ENCODE results near the gene OGG1. TPM values are rescaled to one million over a fixed set of nuclear protein-coding genes. Genes with fewer than 3 reads are reported as not detected.

Gene OGG1
- polyA plus RNA-seq, 1 donor from 2014 or later = 34.4 TPM

- H3K27ac ChIP-seq (ENCODE audit: low read length) = no peak overlapping the region
- H3K9me2 ChIP-seq (ENCODE audit: insufficient read depth, low read length) = no peaks in the 10 kb centered on the region
- H3K27me3 ChIP-seq (ENCODE audit: insufficient read depth, low read depth, low read length) = peaks cover 34% of the 10 kb centered on the region
- H3K4me3 ChIP-seq (ENCODE audit: low read length) = peak overlapping the region; percentile 60
- H2AFZ ChIP-seq (ENCODE audit: low read depth, low read length) = no peak overlapping the region
- no peaks in the 10 kb centered on the region for H3K36me3 ChIP-seq (ENCODE audit: insufficient read depth, low read length)
- H3K79me2 ChIP-seq (replicated peaks; ENCODE audit: insufficient read depth, low read length) = no peaks in the 10 kb centered on the region
- peak overlapping the region; percentile 16 for H3K9ac ChIP-seq (ENCODE audit: low read length)
- H4K20me1 ChIP-seq (ENCODE audit: insufficient read depth) = no peaks in the 10 kb centered on the region
- TF ChIP-seq, protein P1, sequence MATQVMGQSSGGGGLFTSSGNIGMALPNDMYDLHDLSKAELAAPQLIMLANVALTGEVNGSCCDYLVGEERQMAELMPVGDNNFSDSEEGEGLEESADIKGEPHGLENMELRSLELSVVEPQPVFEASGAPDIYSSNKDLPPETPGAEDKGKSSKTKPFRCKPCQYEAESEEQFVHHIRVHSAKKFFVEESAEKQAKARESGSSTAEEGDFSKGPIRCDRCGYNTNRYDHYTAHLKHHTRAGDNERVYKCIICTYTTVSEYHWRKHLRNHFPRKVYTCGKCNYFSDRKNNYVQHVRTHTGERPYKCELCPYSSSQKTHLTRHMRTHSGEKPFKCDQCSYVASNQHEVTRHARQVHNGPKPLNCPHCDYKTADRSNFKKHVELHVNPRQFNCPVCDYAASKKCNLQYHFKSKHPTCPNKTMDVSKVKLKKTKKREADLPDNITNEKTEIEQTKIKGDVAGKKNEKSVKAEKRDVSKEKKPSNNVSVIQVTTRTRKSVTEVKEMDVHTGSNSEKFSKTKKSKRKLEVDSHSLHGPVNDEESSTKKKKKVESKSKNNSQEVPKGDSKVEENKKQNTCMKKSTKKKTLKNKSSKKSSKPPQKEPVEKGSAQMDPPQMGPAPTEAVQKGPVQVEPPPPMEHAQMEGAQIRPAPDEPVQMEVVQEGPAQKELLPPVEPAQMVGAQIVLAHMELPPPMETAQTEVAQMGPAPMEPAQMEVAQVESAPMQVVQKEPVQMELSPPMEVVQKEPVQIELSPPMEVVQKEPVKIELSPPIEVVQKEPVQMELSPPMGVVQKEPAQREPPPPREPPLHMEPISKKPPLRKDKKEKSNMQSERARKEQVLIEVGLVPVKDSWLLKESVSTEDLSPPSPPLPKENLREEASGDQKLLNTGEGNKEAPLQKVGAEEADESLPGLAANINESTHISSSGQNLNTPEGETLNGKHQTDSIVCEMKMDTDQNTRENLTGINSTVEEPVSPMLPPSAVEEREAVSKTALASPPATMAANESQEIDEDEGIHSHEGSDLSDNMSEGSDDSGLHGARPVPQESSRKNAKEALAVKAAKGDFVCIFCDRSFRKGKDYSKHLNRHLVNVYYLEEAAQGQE (IDR thresholded peaks at IDR 0.05; ENCODE audit: borderline replicate concordance) = peak; percentile 54
- TF ChIP-seq EZH2 (IDR thresholded peaks at IDR 0.05; ENCODE audit: borderline replicate concordance, insufficient read depth, low read length, poor library complexity, severe bottlenecking) (peak; percentile 49), EP300 (conservative IDR thresholded peaks at IDR 0.05; ENCODE audit: poor library complexity, severe bottlenecking) (no peak)
- H3K4me2 ChIP-seq (ENCODE audit: low read length) = no peak overlapping the region
- H3F3A ChIP-seq (ENCODE audit: insufficient read depth, low read length, poor library complexity, severe bottlenecking) = no peaks in the 10 kb centered on the region
- H3K9me3 ChIP-seq (ENCODE audit: low read length) = no peaks in the 10 kb centered on the region
These were observed 45.1 kb upstream of the OGG1 start for GRCh38 chr3:9704347-9705322.

- H2AFZ ChIP-seq (ENCODE audit: low read depth, low read length) = no peak overlapping the region
- H3K36me3 ChIP-seq (ENCODE audit: insufficient read depth, low read length) = no peaks in the 10 kb centered on the region
- H3K27me3 ChIP-seq (ENCODE audit: insufficient read depth, low read depth, low read length) = peaks cover 12% of the 10 kb centered on the region
- H3K4me3 ChIP-seq (ENCODE audit: low read length) = no peak overlapping the region
- no peak overlapping the region for H3K27ac ChIP-seq (ENCODE audit: low read length)
- no peaks in the 10 kb centered on the region for H3K9me3 ChIP-seq (ENCODE audit: low read length)
- no peaks in the 10 kb centered on the region for H3K79me2 ChIP-seq (replicated peaks; ENCODE audit: insufficient read depth, low read length)
- H4K20me1 ChIP-seq (ENCODE audit: insufficient read depth) = no peaks in the 10 kb centered on the region
- no peaks in the 10 kb centered on the region for H3K9me2 ChIP-seq (ENCODE audit: insufficient read depth, low read length)
- no peak overlapping the region for H3K4me2 ChIP-seq (ENCODE audit: low read length)
- H3K9ac ChIP-seq (ENCODE audit: low read length) = no peak overlapping the region
- TF ChIP-seq TAF1 (IDR thresholded peaks at IDR 0.05; ENCODE audit: low read depth) (no peak), EZH2 (IDR thresholded peaks at IDR 0.05; ENCODE audit: borderline replicate concordance, insufficient read depth, low read length, poor library complexity, severe bottlenecking) (no peak), POLR2AphosphoS5 (IDR thresholded peaks at IDR 0.05) (no peak), MXI1 (conservative IDR thresholded peaks at IDR 0.05; ENCODE audit: poor library complexity, severe bottlenecking) (no peak), SMC3 (conservative IDR thresholded peaks at IDR 0.05; ENCODE audit: poor library complexity) (no peak)
- TF ChIP-seq, protein P2, sequence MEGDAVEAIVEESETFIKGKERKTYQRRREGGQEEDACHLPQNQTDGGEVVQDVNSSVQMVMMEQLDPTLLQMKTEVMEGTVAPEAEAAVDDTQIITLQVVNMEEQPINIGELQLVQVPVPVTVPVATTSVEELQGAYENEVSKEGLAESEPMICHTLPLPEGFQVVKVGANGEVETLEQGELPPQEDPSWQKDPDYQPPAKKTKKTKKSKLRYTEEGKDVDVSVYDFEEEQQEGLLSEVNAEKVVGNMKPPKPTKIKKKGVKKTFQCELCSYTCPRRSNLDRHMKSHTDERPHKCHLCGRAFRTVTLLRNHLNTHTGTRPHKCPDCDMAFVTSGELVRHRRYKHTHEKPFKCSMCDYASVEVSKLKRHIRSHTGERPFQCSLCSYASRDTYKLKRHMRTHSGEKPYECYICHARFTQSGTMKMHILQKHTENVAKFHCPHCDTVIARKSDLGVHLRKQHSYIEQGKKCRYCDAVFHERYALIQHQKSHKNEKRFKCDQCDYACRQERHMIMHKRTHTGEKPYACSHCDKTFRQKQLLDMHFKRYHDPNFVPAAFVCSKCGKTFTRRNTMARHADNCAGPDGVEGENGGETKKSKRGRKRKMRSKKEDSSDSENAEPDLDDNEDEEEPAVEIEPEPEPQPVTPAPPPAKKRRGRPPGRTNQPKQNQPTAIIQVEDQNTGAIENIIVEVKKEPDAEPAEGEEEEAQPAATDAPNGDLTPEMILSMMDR (IDR thresholded peaks at IDR 0.05; ENCODE audit: poor library complexity, severe bottlenecking) = no peak
- H3F3A ChIP-seq (ENCODE audit: insufficient read depth, low read length, poor library complexity, severe bottlenecking) = no peaks in the 10 kb centered on the region
These were observed 39.5 kb upstream of the OGG1 start for GRCh38 chr3:9710174-9710739.
